NCI-H2196 treated with DMSO at 0.1 percent for 48 hours (cell line): ENCODE measurements around the gene LRRC4C.

ENCODE experiments used
- DNase-seq: peaks from one replicate; lab custom pipeline; 2025; ENCODE audit not compliant: unreplicated experiment; lab: John Stamatoyannopoulos, UW

LRRC4C gene

GRCh38 chr11:40722179-40722795 lies 737.2 kb downstream of the LRRC4C start:
- DNase-seq: no peak

- no peak for DNase-seq
These were observed 742.9 kb downstream of the LRRC4C start for GRCh38 chr11:40716344-40717130.

GRCh38 chr11:40713083-40713482 lies 746.4 kb downstream of the LRRC4C start:
- DNase-seq: no peak

DNA sequence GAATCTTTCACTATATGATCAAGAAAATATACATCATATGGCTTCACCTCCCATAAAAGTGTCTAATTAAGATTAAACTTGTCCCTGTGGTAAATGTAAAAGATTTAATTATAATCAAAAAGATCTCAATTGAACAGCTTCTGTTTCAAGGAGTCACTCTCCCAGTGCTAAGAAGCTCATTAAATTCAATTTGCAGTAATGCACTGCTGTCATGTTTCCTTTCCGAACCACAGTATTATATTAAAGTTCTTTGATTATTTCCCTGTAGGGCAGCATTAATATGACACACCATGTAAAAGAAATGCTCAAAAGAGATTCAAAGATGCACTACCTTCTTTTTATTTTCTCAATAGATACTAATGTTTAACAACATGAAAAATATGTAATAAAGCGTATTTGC lies 758.4 kb downstream of the LRRC4C start:
- DNase-seq: no peak

DNA sequence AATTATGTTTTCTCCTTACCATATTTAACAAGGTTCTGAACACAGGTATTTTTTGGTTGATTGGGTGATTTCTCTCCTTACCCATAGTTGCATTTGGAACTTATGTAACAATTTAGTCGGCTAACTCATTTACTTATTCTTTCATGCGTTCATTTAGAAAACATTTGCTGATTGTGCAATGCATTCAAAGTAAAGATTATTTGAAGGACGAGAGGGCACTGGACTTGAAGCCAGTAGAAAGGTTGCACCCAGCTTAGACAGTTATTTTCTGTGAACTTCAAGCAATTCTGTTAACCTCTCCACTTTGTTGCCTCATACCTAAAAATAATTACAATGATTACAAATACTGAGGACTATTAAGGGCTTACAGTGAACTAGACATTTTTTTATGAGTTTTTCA lies 769.6 kb downstream of the LRRC4C start:
- no peak for DNase-seq

DNA sequence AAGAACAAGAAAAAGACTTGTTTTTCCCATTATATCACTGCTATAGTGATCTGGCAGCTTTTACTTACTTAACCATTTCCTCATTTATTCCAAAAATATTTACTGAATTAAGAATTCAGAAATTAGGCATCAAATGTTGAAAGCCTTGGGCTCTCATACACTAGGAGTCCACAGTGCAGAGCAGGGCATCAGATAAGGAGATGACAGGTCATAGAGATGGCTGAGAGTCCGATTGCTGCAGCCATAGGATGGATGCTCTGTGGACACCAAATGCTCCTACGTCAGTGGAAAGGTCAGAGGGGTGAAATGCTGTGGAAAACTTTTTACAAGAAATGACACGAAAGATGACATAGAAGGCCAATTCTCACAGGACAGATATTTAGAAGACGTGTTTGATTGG lies 771.1 kb downstream of the LRRC4C start:
- DNase-seq: no peak

GRCh38 chr11:40686765-40687164 lies 772.7 kb downstream of the LRRC4C start:
- no peak for DNase-seq

DNA sequence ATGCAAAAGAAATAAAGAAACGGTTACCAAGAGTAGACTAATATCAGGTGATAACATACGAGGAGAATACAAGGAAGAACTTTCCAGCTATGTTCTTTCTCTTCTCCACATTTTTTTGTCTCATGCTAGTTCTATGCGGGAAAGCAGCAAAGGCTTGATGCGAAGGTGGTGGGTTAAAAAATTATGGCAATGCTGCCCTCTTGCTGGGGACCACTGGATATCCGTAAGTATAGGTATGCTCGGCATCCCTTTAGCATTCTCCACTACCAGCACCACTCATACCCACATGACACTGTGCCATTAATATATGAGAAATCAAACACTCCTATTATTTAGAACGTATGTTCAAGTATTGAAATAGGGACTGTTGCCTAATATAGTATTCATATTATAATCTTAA lies 776.4 kb downstream of the LRRC4C start:
- DNase-seq: no peak

DNA sequence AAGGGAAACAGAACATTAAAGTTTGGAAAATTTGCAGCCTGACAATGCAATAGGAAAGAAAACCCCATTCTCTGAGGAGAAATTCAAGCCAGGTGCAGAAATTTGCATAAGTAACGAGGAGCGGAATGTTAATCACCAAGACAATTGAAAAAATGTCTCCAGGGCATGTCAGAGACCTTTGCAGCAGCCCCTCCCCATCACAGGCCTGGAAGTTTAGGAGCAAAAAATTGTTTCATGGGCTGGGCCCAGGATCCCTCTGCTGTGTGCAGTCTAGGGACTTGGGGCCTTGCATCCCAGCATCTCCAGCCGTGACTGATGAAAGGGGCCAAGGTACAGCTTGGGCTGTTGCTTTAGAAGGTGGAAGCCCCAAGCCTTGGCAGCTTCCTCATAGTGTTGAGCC lies 780.2 kb downstream of the LRRC4C start:
- no peak for DNase-seq

DNA sequence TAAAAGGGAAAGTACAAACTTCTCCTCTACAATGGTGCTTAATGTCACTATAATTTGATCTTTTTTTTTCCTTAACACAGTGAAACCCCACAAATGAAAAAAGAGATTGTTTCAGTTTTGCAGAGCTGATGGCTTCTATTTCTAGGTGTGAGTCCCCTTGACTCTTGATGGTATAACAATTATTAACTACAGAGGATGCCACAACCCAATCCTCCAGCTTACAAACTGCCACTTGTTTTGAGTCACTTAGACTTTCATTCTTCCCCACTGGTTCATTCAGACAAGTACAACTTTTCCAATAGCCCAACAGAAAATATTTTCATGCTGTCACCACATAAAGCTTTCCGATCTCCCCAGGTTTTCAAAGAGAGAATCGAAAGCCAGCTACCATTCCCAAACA lies 812.2 kb downstream of the LRRC4C start:
- DNase-seq: no peak

DNA sequence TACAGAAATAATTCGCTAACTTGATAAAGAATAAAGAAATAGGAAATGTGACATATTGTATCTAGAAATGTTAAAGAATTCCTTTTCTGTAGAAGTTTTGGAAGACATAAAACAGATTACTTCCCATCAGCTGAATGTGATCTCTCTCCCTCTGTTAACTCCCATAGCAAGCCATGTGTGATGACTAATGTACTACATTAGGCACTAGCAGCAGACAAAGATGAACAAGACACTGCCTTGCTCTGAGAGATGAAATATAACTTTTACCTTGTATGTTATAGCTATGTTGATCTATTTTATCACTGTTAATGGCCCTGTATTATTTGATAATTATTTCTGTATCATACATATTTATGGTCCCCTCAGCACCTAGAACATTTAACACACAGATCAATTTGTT lies 817.2 kb downstream of the LRRC4C start:
- DNase-seq: no peak

DNA sequence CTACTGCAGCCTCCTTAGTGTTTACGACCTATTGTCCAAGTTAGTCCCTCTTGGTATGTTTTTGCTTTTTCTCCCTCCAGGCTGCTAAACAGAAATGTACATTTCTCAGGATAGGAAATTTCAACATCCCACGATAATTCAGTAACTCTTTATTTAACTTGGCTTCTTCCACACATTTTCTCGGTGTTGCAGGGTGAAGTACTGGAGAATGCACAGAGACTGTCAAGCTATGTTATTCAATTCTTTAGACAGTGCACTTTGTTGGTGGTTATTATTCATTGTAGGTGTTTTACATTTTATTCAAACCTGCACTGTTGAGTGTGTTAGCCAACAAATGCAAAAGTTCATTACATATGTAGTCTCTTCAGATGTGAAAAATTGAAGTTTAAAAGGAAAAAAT lies 839.8 kb downstream of the LRRC4C start:
- no peak for DNase-seq

DNA sequence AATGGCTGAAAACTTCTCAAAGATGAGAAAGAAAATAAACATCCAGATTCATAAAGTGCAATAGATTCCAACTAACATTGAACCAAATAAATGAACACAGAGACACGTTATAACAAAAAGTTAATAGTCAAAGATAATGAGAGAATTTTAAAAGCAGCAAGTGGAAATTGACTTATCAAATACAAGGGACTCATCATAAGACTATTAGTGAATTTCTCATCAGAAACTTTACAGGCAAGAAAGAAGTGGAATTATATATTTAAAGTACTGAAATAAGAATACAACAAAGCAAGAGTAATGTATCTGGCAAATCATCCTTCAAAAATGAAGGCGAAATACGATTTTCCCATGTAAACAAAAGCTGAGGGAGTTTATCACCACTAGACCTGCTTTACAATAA lies 852.7 kb downstream of the LRRC4C start:
- no peak for DNase-seq

GRCh38 chr11:40602866-40603552 lies 856.4 kb downstream of the LRRC4C start:
- no peak for DNase-seq

- DNase-seq: no peak
These were observed 861.8 kb downstream of the LRRC4C start for GRCh38 chr11:40597546-40598113.

GRCh38 chr11:40573254-40573891 lies 886.1 kb downstream of the LRRC4C start:
- DNase-seq: no peak

- DNase-seq: no peak
These were observed 889.4 kb downstream of the LRRC4C start for GRCh38 chr11:40569947-40570531.

DNA sequence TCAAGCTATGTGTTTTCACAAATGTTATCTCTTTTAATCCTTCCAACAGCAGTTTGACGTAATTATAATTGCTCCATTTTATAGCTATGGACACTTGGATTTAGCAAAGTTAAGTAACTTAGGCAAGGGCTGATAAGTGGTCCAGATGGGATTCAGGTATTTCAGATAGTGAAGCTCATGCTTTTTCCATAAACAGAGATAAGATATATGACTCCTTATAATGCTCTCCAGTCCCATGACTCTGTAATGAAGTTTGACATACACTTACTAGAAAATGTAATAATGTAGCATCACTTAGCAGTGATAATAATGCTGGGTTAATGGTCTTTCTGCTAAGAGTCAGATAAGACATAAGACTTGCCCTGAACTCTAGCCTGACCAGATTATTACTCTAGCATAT lies 892.1 kb downstream of the LRRC4C start:
- no peak for DNase-seq

DNA sequence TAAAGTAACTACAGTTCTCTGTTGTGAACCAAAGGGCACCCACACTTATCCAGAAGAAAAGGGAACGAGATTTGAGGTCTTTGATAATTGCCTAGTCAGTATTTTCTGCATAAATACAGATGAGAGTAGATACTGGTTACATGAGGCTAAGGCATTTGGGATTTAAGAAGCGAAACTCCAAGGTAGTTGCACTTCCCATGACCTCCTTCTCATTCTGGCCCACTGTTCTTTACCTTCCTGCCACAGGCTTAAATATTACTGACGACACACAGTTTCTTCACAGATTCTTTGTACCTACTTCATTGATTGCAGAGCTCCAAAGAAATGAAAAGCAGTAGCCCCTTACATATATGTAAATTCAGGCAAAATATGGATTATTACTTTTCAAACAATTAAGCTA lies 915.3 kb downstream of the LRRC4C start:
- DNase-seq: no peak

DNA sequence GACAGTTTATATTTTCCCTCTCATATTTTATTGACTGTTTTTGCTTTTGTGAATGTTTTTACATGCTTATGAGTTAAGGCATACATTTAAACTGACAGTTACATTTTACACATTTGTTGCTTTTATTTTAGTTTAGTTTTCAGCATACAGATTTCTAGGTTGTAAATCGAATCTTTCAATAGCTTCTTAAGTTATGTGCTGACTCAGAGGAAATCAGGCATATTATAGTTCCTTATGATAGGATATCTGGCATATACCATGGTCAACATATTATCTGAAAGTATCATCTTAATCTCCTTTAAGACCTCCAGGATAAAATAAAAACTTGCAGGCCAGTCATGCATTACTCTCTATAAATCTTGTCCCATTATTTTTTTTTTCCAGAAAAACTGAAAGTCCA lies 916.6 kb downstream of the LRRC4C start:
- no peak for DNase-seq

DNA sequence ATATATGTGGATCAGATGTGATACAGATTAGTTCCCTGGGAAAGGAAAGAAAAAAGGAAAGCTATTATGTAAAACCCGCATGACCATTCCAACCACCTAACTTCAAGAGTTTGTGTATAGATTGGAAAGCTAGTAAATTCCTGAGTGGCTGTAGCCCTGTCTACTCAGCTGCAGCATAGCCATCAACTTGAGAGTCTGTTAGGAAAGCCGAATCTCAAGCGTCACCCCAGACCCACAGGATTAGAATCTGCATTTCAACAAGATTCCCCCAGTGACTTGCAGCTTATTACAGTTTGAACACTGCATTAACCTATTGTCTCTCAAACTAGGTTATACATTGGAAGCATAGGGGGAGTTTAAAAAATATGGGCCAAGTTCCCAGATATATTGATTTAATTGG lies 921.7 kb downstream of the LRRC4C start:
- no peak for DNase-seq
